ENCODE results near the gene ATP1A3. TPM values are rescaled to one million over a fixed set of nuclear protein-coding genes. Genes with fewer than 3 reads are reported as not detected.

Gene ATP1A3
- total and polyA plus RNA-seq, 2 of the 13 experiments (the other 11 are each of a cell fraction or from before 2014, with no cell fraction given) = 0.01 to 0.04 TPM

GRCh38 chr19:41957838-41958366 is 36.1 kb downstream of the ATP1A3 start (continued):
- TF ChIP-seq ZNF343 (CRISPR knock-in tag; IDR thresholded peaks at IDR 0.05) (no peak; the same call in 1 of the 2 replicates), ARID3A (IDR thresholded peaks at IDR 0.05; ENCODE audit: low read depth, low read length) (no peak), ATRX (CRISPR knock-in tag; IDR thresholded peaks at IDR 0.05; ENCODE audit: borderline replicate concordance) (no peak), IKZF1 (IDR thresholded peaks at IDR 0.05) (no peak), ZNF275 (CRISPR knock-in tag; IDR thresholded peaks at IDR 0.05; ENCODE audit: borderline replicate concordance) (0 out of 2 replicates have a peak, but pooled peaks have one; percentile 26), ZBTB20 (CRISPR knock-in tag; IDR thresholded peaks at IDR 0.05; ENCODE audit: borderline replicate concordance, low read depth) (no peak), MNT (IDR thresholded peaks at IDR 0.05) (no peak), ZBTB42 (CRISPR knock-in tag; IDR thresholded peaks at IDR 0.05) (no peak), ZNF605 (CRISPR knock-in tag; IDR thresholded peaks at IDR 0.05) (no peak), ZFP36L2 (CRISPR knock-in tag; IDR thresholded peaks at IDR 0.05) (no peak), ZNF280B (CRISPR knock-in tag; IDR thresholded peaks at IDR 0.05; ENCODE audit: borderline replicate concordance) (no peak), ZNF143 (CRISPR knock-in tag; IDR thresholded peaks at IDR 0.05) (no peak), NFE2L2 (IDR thresholded peaks at IDR 0.05; ENCODE audit: low read length) (no peak), STAG1 (CRISPR knock-in tag; IDR thresholded peaks at IDR 0.05) (peak; percentile 78), SIN3B (IDR thresholded peaks at IDR 0.05; ENCODE audit: low read length) (no peak), SMC3 (IDR thresholded peaks at IDR 0.05; ENCODE audit: low read length) (peak; percentile 49), ZNF766 (CRISPR knock-in tag; IDR thresholded peaks at IDR 0.05; ENCODE audit: borderline replicate concordance) (no peak), MED13 (CRISPR knock-in tag; IDR thresholded peaks at IDR 0.05) (no peak), ETV5 (CRISPR knock-in tag; IDR thresholded peaks at IDR 0.05; ENCODE audit: borderline replicate concordance) (peak; percentile 20; the same call in 1 of the 2 replicates), NR2C2 (CRISPR knock-in tag; IDR thresholded peaks at IDR 0.05; ENCODE audit: borderline replicate concordance) (no peak), KLF16 (CRISPR knock-in tag; IDR thresholded peaks at IDR 0.05) (no peak), MEIS2 (CRISPR knock-in tag; IDR thresholded peaks at IDR 0.05) (no peak), KAT8 (CRISPR knock-in tag; IDR thresholded peaks at IDR 0.05) (no peak), ZFP37 (CRISPR knock-in tag; IDR thresholded peaks at IDR 0.05; ENCODE audit: borderline replicate concordance) (no peak), ELF1 (CRISPR knock-in tag; IDR thresholded peaks at IDR 0.05) (peak; percentile 46), MAZ (IDR thresholded peaks at IDR 0.05; ENCODE audit: borderline replicate concordance, low read depth, low read length) (0 out of 2 replicates have a peak, but pooled peaks have one; percentile 13), MAZ (CRISPR knock-in tag; IDR thresholded peaks at IDR 0.05; ENCODE audit: low read depth) (no peak)

All from HepG2 (cell line).